H1 (cell line): ENCODE data around the gene MOCS1. TPM values are rescaled to one million over a fixed set of nuclear protein-coding genes. Genes with fewer than 3 reads are reported as not detected.

Experiments used
- CTCF ChIA-PET: fragments of 300-600 bp; sonication (Branson Sonifier 250); formaldehyde crosslinking; loops from one replicate; lab custom pipeline; 2021; ENCODE audit not compliant: partially characterized antibody; lab: Charles Lee
- POLR2A ChIA-PET: fragments of 300-600 bp; sonication (Branson Sonifier 250); formaldehyde crosslinking; loops from one replicate; lab custom pipeline; 2021; ENCODE audit warnings: inconsistent platforms; ENCODE audit not compliant: partially characterized antibody; lab: Charles Lee
- DNase-seq, 2 experiments: peaks; one replicate each; pipeline versions ENCODE4 v3.0.0 to v3.0.0-alpha.2; 2010 to 2022; ENCODE audit warnings: low spot score in 2 of 2, low read depth in 1 of 2, mixed read lengths in 1 of 2
- FAIRE-seq: peaks from 2 replicates; lab custom pipeline; 2011; peaks lifted over from hg19 to GRCh38; lab: Jason Lieb, UNC
- H2AFZ ChIP-seq: 2 replicates; pipeline ENCODE4 v1.8.1; 2012; ENCODE audit warnings: low read length, inconsistent platforms
- H2AK5ac ChIP-seq: 2 replicates; pipeline ENCODE4 v1.6.1; 2013; ENCODE audit warnings: low read depth, low read length
- H2BK120ac ChIP-seq: replicated peaks from 2 replicates; pipeline ENCODE3; 2013; ENCODE audit warnings: low read depth, low read length, inconsistent platforms
- H2BK12ac ChIP-seq: 2 replicates; pipeline ENCODE4 v1.6.1; 2013; ENCODE audit warnings: low read depth, low read length
- H2BK15ac ChIP-seq: 2 replicates; pipeline ENCODE4 v1.6.1; 2013; ENCODE audit warnings: low read length
- H2BK20ac ChIP-seq: 2 replicates; pipeline ENCODE4 v1.6.1; 2013; ENCODE audit warnings: low read length
- H2BK5ac ChIP-seq: 2 replicates; pipeline ENCODE4 v1.6.1; 2013; ENCODE audit warnings: low read depth, low read length
- H3K14ac ChIP-seq: 2 replicates; pipeline ENCODE4 v1.6.1; 2013; ENCODE audit warnings: inconsistent platforms; ENCODE audit not compliant: insufficient read length
- H3K18ac ChIP-seq: 2 replicates; pipeline ENCODE4 v1.6.1; 2013; ENCODE audit warnings: low read length; ENCODE audit errors: extremely low read depth
- H3K23ac ChIP-seq: 2 replicates; pipeline ENCODE4 v1.6.1; 2013; ENCODE audit warnings: inconsistent platforms; ENCODE audit not compliant: insufficient read length
- H3K23me2 ChIP-seq: 2 replicates; pipeline ENCODE4 v1.6.1; 2013; ENCODE audit warnings: low read depth, low read length
- H3K27ac ChIP-seq: 2 replicates; pipeline ENCODE4 v1.6.1; 2011; ENCODE audit warnings: low read depth, low read length, inconsistent platforms
- H3K27me3 ChIP-seq, 4 experiments: replicated peaks in 1 of 4; 1 replicate in 1 of 4; 2 replicates in 3 of 4; pipeline versions ENCODE4 v1.6.1 to v1.8.1; 2011 to 2013; ENCODE audit warnings: low read length in 3 of 4, mild to moderate bottlenecking in 3 of 4, inconsistent platforms in 2 of 4, mixed read lengths in 2 of 4, moderate library complexity in 1 of 4; ENCODE audit not compliant: control insufficient read depth in 3 of 4, insufficient read depth in 3 of 4; ENCODE audit errors: extremely low read depth in 1 of 4
- H3K36me3 ChIP-seq, 4 experiments: 2 replicates each; pipeline versions ENCODE4 v1.6.1 to v1.8.1; 2011 to 2013; ENCODE audit warnings: mild to moderate bottlenecking in 4 of 4, low read length in 3 of 4, moderate library complexity in 2 of 4, control low read depth in 1 of 4, inconsistent platforms in 1 of 4; ENCODE audit not compliant: insufficient read depth in 4 of 4, control insufficient read depth in 2 of 4
- H3K4ac ChIP-seq: replicated peaks from 2 replicates; pipeline ENCODE3; 2013; ENCODE audit warnings: low read length, low read depth, mixed read lengths, inconsistent platforms; ENCODE audit not compliant: insufficient read length
- H3K4me1 ChIP-seq, 4 experiments: replicated peaks in 1 of 4; 1 replicate in 1 of 4; 2 replicates in 3 of 4; pipeline versions ENCODE4 v1.6.1 to v1.8.1; 2011 to 2013; ENCODE audit warnings: low read length in 3 of 4, inconsistent platforms in 2 of 4, mixed read lengths in 1 of 4; ENCODE audit not compliant: insufficient read depth in 4 of 4, control insufficient read depth in 3 of 4
- H3K4me2 ChIP-seq, 2 experiments: 2 replicates each; pipeline versions ENCODE4 v1.6.1 to v1.8.1; 2011 to 2013; ENCODE audit warnings: low read depth in 2 of 2, low read length in 2 of 2, control low read depth in 1 of 2, inconsistent platforms in 1 of 2, mild to moderate bottlenecking in 1 of 2; ENCODE audit not compliant: insufficient read depth in 1 of 2
- H3K4me3 ChIP-seq, 4 experiments: fragments of 200-600, 300-600 bp in 1 of 4; sonication (generic), shearing (Covaris generic), sonication (Bioruptor Twin) in 1 of 4; 2 replicates each; pipeline versions ENCODE4 v1.5.1 to v1.8.1; 2011 to 2016; ENCODE audit warnings: low read length in 4 of 4, low read depth in 3 of 4, control low read depth in 2 of 4, inconsistent platforms in 2 of 4, mild to moderate bottlenecking in 2 of 4, mixed read lengths in 1 of 4, moderate library complexity in 1 of 4; ENCODE audit not compliant: insufficient read depth in 2 of 4; ENCODE audit errors: extremely low read depth in 1 of 4
- H3K56ac ChIP-seq: replicated peaks from 2 replicates; pipeline ENCODE3; 2013; ENCODE audit warnings: low read depth, mild to moderate bottlenecking, mixed read lengths, low read length, inconsistent platforms; ENCODE audit not compliant: insufficient read length
- H3K79me1 ChIP-seq: 2 replicates; pipeline ENCODE4 v1.6.1; 2013; ENCODE audit warnings: low read depth, low read length, control low read depth
- H3K79me2 ChIP-seq, 2 experiments: 2 replicates each; pipeline versions ENCODE4 v1.6.1 to v1.8.1; 2012 to 2013; ENCODE audit warnings: low read length in 2 of 2, mild to moderate bottlenecking in 2 of 2, inconsistent platforms in 1 of 2; ENCODE audit not compliant: insufficient read depth in 2 of 2, control insufficient read depth in 1 of 2
- H3K9ac ChIP-seq, 4 experiments: replicated peaks in 1 of 4; 1 replicate in 1 of 4; 2 replicates in 3 of 4; pipeline versions ENCODE4 v1.6.1 to v1.8.1; 2011 to 2013; ENCODE audit warnings: low read depth in 3 of 4, low read length in 3 of 4, control low read depth in 2 of 4, mild to moderate bottlenecking in 2 of 4, moderate library complexity in 2 of 4, inconsistent platforms in 1 of 4; ENCODE audit errors: extremely low read depth in 1 of 4
- H3K9me3 ChIP-seq, 2 experiments: 2 replicates each; pipeline versions ENCODE4 v1.6.1 to v1.8.1; 2012 to 2013; ENCODE audit warnings: mild to moderate bottlenecking in 2 of 2, moderate library complexity in 2 of 2, control low read depth in 1 of 2, inconsistent platforms in 1 of 2, low read depth in 1 of 2, low read length in 1 of 2, mixed read lengths in 1 of 2; ENCODE audit not compliant: insufficient read depth in 2 of 2
- H4K20me1 ChIP-seq, 2 experiments: replicated peaks in 1 of 2; 2 replicates each; pipeline versions ENCODE3 to v1.8.1; 2011 to 2013; ENCODE audit warnings: inconsistent platforms in 2 of 2, low read length in 2 of 2, mild to moderate bottlenecking in 1 of 2; ENCODE audit not compliant: insufficient read depth in 2 of 2, control insufficient read depth in 1 of 2
- H4K5ac ChIP-seq: 2 replicates; pipeline ENCODE4 v1.6.1; 2013; ENCODE audit warnings: low read length, low read depth, mixed read lengths, inconsistent platforms; ENCODE audit not compliant: insufficient read length
- H4K8ac ChIP-seq: 2 replicates; pipeline ENCODE4 v1.8.0; 2013; ENCODE audit warnings: mild to moderate bottlenecking, moderate library complexity, low read length, inconsistent platforms; ENCODE audit not compliant: insufficient read depth; ENCODE audit errors: extremely low read depth
- H4K91ac ChIP-seq: replicated peaks from 2 replicates; pipeline ENCODE3; 2013; ENCODE audit warnings: low read length, mixed read lengths, inconsistent platforms; ENCODE audit not compliant: insufficient read length
- HDAC2 ChIP-seq, 2 experiments: fragments of 300-600 bp in 1 of 2; sonication (generic) in 1 of 2; IDR thresholded peaks; 2 replicates each; pipeline ENCODE4 v1.6.1; 2011 to 2012; ENCODE audit warnings: low read depth in 2 of 2, low read length in 2 of 2, mild to moderate bottlenecking in 2 of 2, moderate library complexity in 2 of 2, borderline replicate concordance in 1 of 2, inconsistent platforms in 1 of 2
- POLR2AphosphoS5 ChIP-seq: IDR thresholded peaks from 2 replicates; pipeline ENCODE4 v1.6.1; 2011; ENCODE audit warnings: low read depth, low read length
- WGBS, 2 experiments: shearing (Covaris generic) in 1 of 2; methylation state at CpG; one replicate each; pipeline versions ENCODE4 v1.1.6 to v1.1.7; 2013 to 2015; ENCODE audit warnings: low lambda C conversion rate in 2 of 2, mixed read lengths in 2 of 2, inconsistent platforms in 1 of 2, low coverage in 1 of 2, missing lambda C conversion rate in 1 of 2; ENCODE audit not compliant: insufficient replicate concordance in 2 of 2, insufficient coverage in 1 of 2, insufficient read length in 1 of 2; ENCODE audit errors: extremely low coverage in 1 of 2, missing lambda C conversion rate in 1 of 2; 5-methylcytosine and 5-hydroxymethylcytosine counted together
- polyA plus RNA-seq, 7 experiments: library from polyadenylated mRNA; depleted of rRNA in 3 of 7; stranded (reverse) in 5 of 7; unstranded in 2 of 7; fragments of >200 nt in 5 of 7; fragments of 200-250 nt in 2 of 7; gene quantifications; 1 replicate in 5 of 7; 2 replicates in 1 of 7; 4 replicates in 1 of 7; pipeline versions ENCODE4 v1.2.1 to v1.2.3, GENCODE V29; 2011 to 2013; ENCODE audit warnings: missing spikeins in 2 of 7, mixed read lengths in 2 of 7
- total RNA-seq: library from RNA; stranded (reverse); fragmentation: NEBNext Ultra II Directional; extraction: Animal tissue kit (Norgen Biotek cat#: 25700); gene quantifications from 2 replicates; pipeline ENCODE4 v1.2.1, GENCODE V29; 2021

Gene MOCS1
- total and polyA plus RNA-seq, 2 of the 8 experiments (the other 6 are each of a cell fraction or from before 2014, with no cell fraction given) = 13.4 to 19.7 TPM

- POLR2A ChIA-PET = no interaction called here
- H4K91ac ChIP-seq = no peak overlapping the region
Measured at GRCh38 chr6:39899554-39900295, 34.5 kb downstream of the MOCS1 start.

More at GRCh38 chr6:39899554-39900295, 34.5 kb downstream of the MOCS1 start:
- H4K20me1 ChIP-seq = no peaks in the 10 kb centered on the region
- no peak overlapping the region for H3K4me3 ChIP-seq
- no peak overlapping the region for H4K5ac ChIP-seq
- DNase-seq (no peak), FAIRE-seq (no peak)
- no peak overlapping the region for H3K18ac ChIP-seq
- CTCF ChIA-PET = interaction anchor here (0.6 to 1.9 kb wide), 5 partner anchors 11 to 510 kb away, joined by 3 to 5 read pairs (median 3); no protein-coding TSS in a partner anchor
- peaks cover 0 to 12% (median 7%) of the 10 kb centered on the region in 4 experiments; a peak in 4 of 7 replicates for H3K4me1 ChIP-seq
- H3K36me3 ChIP-seq = no peaks in the 10 kb centered on the region
- no peak overlapping the region for H3K4ac ChIP-seq
- H3K23me2 ChIP-seq = no peaks in the 10 kb centered on the region
- no peaks in the 10 kb centered on the region for H3K9me3 ChIP-seq
- H3K4me2 ChIP-seq = no peak overlapping the region
- peak overlapping the region; percentile 41; the same call in 1 of the 2 replicates for H2BK20ac ChIP-seq
- H3K27me3 ChIP-seq = 0 out of 7 replicates have a peak, but pooled peaks cover 0 to 2% (median 0%) of the 10 kb centered on the region in 4 experiments
- H2BK5ac ChIP-seq = no peak overlapping the region
- no peak overlapping the region for H3K9ac ChIP-seq
- H3K14ac ChIP-seq = no peak overlapping the region
- H2BK120ac ChIP-seq = no peak overlapping the region
- WGBS, 2 experiments = 92% methylated on average over 10 of the region's 10 CpGs; no CpG with 5 or more reads in 1 of the 2 experiments
- H2BK15ac ChIP-seq = no peak overlapping the region
- H3K79me1 ChIP-seq = no peaks in the 10 kb centered on the region
- no peak overlapping the region for H2AFZ ChIP-seq
- no peaks in the 10 kb centered on the region for H3K79me2 ChIP-seq
- H3K23ac ChIP-seq = no peak overlapping the region
- H4K8ac ChIP-seq = peak overlapping the region; percentile 71; the same call in 1 of the 2 replicates
- H3K27ac ChIP-seq = no peak overlapping the region
- no peak overlapping the region for H3K56ac ChIP-seq
- no peak overlapping the region for H2AK5ac ChIP-seq
- TF ChIP-seq HDAC2 (IDR thresholded peaks at IDR 0.05; ENCODE audit: borderline replicate concordance in 1 of 2, low read depth in 2 of 2, low read length in 2 of 2) (no peak), POLR2AphosphoS5 (0 out of 2 replicates have a peak, but pooled peaks have one; percentile 3)
- H2BK12ac ChIP-seq = no peak overlapping the region
